Renal cortex interstitium (tissue), 11 donors: ENCODE results near the gene SHROOM2. TPM values are rescaled to one million over a fixed set of nuclear protein-coding genes. Genes with fewer than 3 reads are reported as not detected.
"Not testable (repeated sequence)": the region's sequence is repeated elsewhere in the genome, so short reads cannot be mapped to it uniquely, and the experiment has no call there.

Experiments used
- DNase-seq, 11 donors: peaks; one replicate each; pipeline ENCODE4 v3.0.0-alpha.2; 2013; ENCODE audit warnings: low read depth in 9 of 11, low spot score in 4 of 11; ENCODE audit errors: extremely low read depth in 1 of 11
- polyA plus RNA-seq, 3 donors: library from polyadenylated mRNA; unstranded; fragments of 120-200 nt; gene quantifications; one replicate each; pipeline ENCODE4 v1.2.1, GENCODE V29; 2013; ENCODE audit not compliant: insufficient read length in 3 of 3

The SHROOM2 gene
- polyA plus RNA-seq, 3 donors: 19.1 to 21.8 (median 19.2) TPM

DNA sequence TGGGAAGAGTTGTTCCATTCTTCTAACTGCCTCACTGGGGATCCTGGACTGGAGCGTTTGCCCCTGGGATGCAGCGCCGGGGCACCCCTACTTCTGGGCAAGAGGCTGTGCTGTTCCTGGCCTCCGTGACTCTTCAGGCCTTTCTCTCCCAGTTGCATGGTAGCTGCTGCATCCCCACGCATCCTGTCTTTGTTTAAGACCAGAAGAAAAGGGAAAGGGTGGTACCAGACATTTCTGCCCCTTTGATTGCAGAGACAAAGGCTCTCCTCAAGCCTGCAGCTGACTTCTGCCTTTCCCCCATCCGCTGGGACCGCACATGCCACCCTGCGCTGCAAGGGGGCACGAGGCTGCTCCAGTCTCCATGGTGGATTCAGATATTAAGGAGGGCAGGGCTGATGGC lies 70.4 kb downstream of the SHROOM2 start:
- no peak for DNase-seq

GRCh38 chrX:9857575-9858474 lies 71.6 kb downstream of the SHROOM2 start:
- no peak for DNase-seq

DNA sequence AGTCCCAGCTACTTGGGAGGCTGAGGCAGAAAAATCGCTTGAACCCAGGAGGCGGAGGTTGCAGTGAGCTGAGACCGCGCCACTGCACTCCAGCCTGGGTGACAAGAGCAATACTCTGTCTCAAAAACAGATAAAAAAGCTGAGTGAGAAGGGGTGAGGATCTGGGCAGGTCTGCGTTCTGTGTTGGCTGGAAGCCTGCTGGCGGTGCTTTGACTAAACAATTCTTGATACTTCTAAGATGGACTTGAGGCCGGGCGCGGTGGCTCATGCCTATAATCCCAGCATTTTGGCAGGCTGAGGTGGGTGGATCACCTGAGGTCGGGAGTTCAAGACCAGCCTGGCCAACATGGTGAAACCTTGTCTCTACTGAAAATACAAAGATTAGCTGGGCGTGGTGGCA lies 72.5 kb downstream of the SHROOM2 start:
- not testable (repeated sequence) for DNase-seq

DNA sequence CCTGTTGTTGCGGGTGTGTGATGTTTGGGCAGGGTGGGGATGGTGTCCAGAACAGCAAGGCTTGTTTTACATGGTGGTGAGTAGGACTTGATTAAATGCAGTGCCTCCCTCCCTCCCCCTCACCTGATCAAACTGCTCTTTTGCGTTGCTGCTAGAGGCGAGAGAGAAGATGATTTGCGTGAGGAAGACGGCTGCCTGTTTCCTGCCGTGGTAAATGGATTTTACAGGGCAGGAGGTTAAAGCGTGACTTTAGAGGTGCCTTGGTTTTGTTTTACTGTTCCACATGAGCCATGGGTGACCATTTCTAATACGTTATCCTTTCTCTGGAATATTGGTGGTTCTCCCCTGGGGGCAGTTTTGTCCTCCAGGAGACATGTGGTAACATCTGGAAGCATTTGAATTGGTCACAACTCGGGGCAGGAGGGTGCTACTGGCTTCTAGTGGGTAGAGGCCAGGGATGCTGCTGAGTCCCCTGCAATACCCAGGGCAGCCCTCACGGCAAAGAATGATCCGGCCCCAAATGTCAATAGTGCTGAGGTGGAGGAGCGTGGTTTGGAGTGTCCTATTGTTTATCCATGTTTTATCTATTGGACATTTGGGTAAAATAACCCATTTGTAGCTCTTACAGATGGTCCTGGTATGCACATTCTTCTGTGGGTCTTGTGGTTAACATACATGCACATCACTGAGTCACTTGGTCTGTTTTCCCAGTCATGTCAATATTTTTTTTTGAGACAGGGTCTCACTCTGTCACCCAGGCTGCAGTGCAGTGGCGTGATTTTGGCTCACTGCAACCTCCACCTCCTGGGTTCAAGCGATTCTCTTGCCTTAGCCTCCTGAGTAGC lies 73.7 kb downstream of the SHROOM2 start:
- DNase-seq: no peak

DNA sequence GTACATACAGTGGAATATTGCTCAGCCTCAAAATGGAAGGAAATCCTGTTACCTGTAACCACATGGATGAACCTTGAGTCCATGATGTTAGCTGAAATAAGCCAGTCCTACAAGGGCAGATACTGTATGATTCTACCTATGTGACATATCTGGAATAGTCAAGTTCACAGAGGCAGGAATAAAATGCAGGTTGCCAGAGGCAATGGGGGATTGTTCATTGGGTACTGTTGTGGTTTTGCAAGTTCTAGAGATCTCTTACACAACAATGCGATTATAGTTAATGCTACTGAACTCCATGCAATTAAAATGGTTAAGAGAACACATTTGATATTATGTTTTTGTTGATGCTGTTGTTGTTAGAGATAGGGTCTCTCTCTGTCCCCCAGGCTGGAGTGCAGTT lies 74.6 kb downstream of the SHROOM2 start:
- DNase-seq: no peak

DNA sequence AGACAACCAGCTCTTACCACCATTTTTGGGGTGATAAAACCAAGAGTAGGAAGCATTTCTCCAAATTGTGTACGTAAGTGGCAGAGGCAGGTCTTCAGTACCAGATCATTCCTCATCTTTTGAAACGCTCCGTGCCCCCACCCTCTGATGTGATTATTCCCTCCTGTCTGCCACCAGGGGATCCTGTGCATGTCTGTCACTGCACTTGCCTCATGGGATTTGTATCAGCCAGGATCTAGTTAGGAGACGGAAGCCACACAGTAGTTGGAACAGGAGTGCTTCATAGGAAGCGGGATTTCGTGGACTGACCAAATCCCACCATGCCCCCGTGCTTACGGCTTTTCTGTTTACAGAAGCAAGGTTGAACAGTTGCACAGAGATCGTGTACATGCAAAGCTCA lies 75.5 kb downstream of the SHROOM2 start:
- DNase-seq: no peak

DNA sequence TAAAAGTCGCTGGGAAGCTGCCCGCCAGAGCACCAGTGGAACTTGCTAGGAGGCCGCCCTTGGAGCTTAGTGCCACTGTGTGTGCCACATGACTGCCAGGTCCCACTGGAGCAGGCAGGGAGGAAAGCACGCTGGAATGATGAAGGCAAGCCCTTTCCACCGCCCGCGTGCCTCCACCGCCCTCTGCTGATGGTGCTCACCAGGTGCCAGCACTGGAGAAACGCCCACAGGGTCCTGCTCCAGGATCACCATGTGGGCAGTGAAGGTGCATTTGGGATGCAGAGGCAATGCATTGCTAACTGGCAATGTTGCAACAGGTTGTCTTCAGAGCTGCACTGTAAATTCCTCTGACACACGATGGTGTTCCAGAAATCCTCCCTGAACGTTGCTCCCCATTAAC lies 76.3 kb downstream of the SHROOM2 start:
- no peak for DNase-seq

DNA sequence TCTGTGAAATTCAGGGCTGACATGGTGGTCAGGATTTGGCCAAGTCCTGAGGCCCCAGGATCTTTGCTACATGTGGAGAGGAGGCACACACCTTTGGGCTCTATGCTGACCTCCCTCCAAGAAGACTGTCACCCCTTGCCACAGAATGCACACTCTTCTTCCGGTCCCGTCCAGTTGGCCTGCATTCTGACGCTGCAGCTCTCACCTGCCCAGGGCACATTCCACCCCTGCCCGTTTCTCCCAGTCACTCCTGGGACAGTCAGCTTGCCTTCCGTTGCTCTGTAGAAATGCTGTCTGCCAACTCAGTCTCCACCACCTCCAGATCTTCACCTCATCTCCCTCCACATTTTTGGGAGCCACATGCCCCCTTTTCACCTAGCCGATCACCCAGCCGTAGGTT lies 76.7 kb downstream of the SHROOM2 start:
- DNase-seq: no peak

GRCh38 chrX:9864011-9864410 lies 77.8 kb downstream of the SHROOM2 start:
- no peak for DNase-seq

DNA sequence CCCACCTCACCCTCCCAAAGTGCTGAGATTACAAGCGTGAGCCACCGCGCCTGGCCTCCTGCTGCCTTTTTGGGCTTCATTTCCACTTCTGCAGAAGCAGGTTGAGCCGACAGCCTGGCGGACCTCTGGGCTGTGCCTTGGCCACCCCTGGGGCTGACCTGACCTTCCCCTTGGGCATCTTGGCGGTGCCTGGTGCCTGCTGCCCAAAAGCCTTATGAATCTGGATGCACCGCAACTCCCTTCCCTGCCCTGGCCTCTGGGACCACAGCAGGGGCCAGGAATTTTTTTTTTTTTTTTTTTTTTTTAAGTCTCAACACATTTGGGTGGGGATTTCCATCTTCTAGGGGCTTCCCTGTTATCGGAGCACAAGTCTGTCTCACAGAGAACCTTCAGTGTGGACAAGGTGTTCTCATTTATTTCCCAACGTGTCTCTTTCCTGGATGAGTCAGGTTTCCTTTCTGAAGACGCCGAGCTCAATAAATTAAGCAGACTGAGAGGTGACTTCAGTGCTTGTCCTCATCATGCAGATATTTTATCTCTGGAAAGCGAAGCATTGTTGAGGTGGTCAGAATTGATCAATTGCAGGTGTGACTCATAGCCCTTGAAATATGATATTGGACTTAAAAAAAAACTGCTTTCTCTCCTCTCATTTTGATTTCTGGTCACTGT lies 79.7 kb downstream of the SHROOM2 start:
- DNase-seq: no peak

DNA sequence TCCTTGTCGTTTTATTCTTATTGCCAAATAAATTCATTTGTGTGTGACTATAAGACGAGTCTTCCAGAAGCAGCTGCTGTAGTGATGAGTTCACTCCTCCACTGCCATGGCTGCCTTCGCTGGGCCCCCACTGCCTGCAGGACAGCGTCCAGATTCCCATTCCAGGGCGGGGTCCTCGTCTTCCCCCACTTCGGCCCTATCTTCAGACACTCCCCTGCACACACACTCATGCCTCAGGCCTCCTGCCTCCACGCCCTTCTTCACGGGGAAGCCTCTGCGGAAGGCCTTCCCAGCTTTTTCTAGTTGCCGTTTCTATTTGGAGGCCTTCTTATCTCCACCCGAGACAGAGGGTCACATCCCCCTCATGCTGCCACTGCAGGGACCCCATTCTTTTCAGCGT lies 80.4 kb downstream of the SHROOM2 start:
- no peak for DNase-seq

DNA sequence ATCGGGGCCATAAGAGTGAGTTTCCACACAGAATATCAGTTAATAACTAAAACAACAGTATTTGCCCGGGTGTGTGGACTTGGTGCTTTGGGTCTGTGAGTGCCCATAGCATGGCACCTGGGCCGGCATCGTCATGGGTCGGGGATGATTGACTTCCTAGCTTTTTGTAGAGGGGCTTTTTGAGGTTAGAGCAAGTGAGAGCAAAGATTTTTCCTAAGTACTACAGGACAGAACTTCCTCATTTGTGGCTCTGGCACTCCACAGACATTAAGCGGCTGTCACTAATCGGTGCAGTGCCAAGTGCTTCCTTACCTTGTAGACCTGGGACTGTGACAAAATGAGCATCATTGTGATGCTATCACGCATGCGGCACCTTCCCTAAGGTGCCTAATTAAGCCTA lies 81.0 kb downstream of the SHROOM2 start:
- no peak for DNase-seq

- no peak for DNase-seq
Measured at GRCh38 chrX:9867753-9868152, 81.5 kb downstream of the SHROOM2 start.

DNA sequence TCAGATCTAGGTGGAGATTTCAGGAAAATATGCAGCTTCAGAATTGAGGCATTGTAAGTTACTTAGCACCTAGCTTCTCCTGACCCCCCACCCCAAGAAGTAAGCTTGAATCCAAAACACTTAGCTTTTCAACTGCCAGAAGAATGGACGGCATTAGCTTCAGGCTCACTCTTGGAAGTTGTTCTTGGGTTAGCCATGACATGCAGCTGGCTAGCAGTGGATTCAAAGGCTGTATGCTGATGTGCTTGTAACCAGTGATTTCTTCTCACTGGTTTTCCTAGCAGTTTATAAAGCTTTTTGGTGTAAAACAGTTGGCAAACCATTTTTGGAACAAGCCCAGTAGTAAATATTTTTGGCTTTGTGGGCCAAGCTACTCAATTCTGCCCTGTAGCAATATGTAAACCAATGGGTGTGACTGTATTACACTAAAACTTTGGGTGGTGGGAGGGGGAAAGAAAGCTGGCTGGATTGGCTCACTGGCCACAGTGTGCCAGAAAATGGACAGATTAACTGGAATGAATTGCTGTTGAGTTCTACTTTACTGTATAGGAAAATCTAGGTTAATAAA lies 85.6 kb downstream of the SHROOM2 start:
- no peak for DNase-seq

GRCh38 chrX:9873360-9873759 lies 87.1 kb downstream of the SHROOM2 start:
- no peak for DNase-seq

- DNase-seq: no peak
Measured at GRCh38 chrX:9873952-9874351, 87.7 kb downstream of the SHROOM2 start.

- DNase-seq: no peak
Measured at GRCh38 chrX:9874483-9874882, 88.3 kb downstream of the SHROOM2 start.

DNA sequence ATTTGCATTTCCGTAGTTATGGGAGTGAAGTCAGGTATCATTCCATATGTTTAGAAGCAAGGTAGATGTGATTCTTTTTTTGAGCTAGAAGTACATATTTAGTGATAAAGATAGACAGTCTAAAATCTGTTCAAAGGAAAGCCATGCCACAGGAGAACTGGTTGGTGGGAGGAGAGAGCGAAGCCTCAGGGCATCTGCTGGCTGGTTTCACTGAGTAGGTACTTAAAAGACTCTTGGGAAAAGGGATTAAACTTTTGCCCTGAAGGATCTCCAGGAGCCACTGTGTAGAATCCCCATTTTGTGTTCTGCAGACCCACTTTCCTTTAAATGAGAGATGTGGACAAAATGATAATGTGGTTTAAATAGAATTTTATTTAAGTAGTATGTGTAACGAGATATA lies 89.6 kb downstream of the SHROOM2 start:
- no peak for DNase-seq

DNA sequence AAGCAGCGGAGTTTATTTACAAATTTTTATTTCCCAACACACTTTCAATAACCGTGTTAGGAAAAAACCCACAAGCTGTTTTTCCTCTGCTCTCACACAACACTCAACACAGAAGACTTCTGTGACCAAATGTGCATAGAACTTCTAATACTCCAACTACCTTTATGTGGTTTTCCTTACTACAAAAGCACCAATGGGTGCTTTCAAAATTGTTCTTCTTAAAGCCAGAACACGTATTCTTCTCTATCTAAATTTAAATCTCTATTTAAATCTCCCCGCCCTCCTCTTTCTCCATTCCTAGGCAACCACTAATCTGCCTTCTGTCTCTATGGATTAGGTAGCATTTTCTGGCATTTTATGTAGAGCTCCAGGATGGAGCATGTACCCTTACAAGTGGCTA lies 90.0 kb downstream of the SHROOM2 start:
- DNase-seq: no peak
